IPS-20b (cell line): ENCODE measurements around the gene SERPINE3.

Experiments
- H3K27ac ChIP-seq: one replicate; pipeline ENCODE4 v1.5.1; 2013; ENCODE audit warnings: low read length
- H3K27me3 ChIP-seq: 2 replicates; pipeline ENCODE4 v1.6.1; 2013; ENCODE audit warnings: mild to moderate bottlenecking, low read length, inconsistent platforms; ENCODE audit not compliant: insufficient read depth
- H3K36me3 ChIP-seq: 2 replicates; pipeline ENCODE4 v1.6.1; 2013; ENCODE audit warnings: low read depth, mild to moderate bottlenecking, inconsistent platforms, low read length, moderate library complexity; ENCODE audit not compliant: insufficient read depth
- H3K4me1 ChIP-seq: 2 replicates; pipeline ENCODE4 v1.6.1; 2013; ENCODE audit warnings: mild to moderate bottlenecking, control low read depth, inconsistent platforms, low read length, moderate library complexity; ENCODE audit not compliant: insufficient read depth
- H3K4me3 ChIP-seq: 2 replicates; pipeline ENCODE4 v1.5.1; 2013; ENCODE audit warnings: mild to moderate bottlenecking, low read length, inconsistent platforms
- H3K9ac ChIP-seq: 2 replicates; pipeline ENCODE4 v1.6.1; 2013; ENCODE audit warnings: low read depth, mild to moderate bottlenecking, inconsistent platforms, low read length, moderate library complexity
- H3K9me3 ChIP-seq: 2 replicates; pipeline ENCODE4 v1.6.1; 2013; ENCODE audit warnings: mild to moderate bottlenecking, low read depth, low read length, inconsistent platforms; ENCODE audit not compliant: insufficient read depth

Gene SERPINE3

GRCh38 chr13:51313619-51314018 is 25.9 kb upstream of the SERPINE3 start:
- no peaks in the 10 kb centered on the region for H3K9me3 ChIP-seq
- H3K4me3 ChIP-seq = no peak overlapping the region
- no peaks in the 10 kb centered on the region for H3K36me3 ChIP-seq
- H3K27me3 ChIP-seq = no peaks in the 10 kb centered on the region
- H3K4me1 ChIP-seq = peaks cover 21% of the 10 kb centered on the region
- H3K27ac ChIP-seq = no peak overlapping the region
- no peak overlapping the region for H3K9ac ChIP-seq

DNA sequence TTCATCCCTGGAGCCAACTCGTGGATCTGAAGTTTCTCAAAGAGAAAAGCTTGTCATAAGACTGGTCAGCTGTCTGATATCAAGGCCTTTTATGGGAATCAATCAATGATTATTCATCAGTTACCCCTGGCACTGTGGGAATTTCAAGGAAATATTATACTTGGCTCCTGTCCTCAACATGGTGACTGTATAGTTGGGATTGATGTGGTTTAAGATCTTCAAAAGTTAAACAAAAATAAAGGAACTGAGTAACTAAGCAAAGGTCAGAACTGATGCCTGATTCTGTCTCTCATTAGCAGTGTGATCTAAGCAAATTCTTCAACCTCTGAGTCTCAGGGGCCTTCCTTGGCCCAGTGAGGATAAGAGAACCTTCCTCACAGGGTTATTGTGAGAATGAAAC is 22.2 kb upstream of the SERPINE3 start:
- H3K4me1 ChIP-seq = peaks cover 9% of the 10 kb centered on the region
- no peaks in the 10 kb centered on the region for H3K9me3 ChIP-seq
- no peaks in the 10 kb centered on the region for H3K36me3 ChIP-seq
- H3K27me3 ChIP-seq = no peaks in the 10 kb centered on the region
- H3K4me3 ChIP-seq = no peak overlapping the region
- no peak overlapping the region for H3K27ac ChIP-seq
- H3K9ac ChIP-seq = no peak overlapping the region

DNA sequence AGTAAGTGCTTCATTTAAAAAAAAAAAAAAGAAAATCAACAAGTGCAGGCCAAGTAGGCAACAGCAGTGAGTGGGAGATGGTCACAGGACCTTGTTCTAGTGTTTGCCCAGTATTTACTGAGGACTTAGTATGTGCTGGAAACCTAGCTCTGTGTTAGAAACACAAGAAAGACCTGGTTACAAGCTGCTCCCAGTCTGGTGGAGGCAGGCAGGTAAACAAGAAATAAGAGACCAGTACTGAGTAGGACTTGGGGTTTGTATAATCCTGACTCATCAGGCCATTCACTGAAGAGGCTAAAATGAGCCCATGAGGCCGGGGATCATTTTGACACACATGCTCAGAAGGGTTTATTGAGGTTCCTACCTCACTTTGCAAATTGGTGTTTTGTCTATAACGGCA is 21.5 kb upstream of the SERPINE3 start:
- no peaks in the 10 kb centered on the region for H3K27me3 ChIP-seq
- H3K4me1 ChIP-seq = peaks cover 8% of the 10 kb centered on the region
- H3K9ac ChIP-seq = no peak overlapping the region
- no peak overlapping the region for H3K27ac ChIP-seq
- no peaks in the 10 kb centered on the region for H3K9me3 ChIP-seq
- no peaks in the 10 kb centered on the region for H3K36me3 ChIP-seq
- no peak overlapping the region for H3K4me3 ChIP-seq

DNA sequence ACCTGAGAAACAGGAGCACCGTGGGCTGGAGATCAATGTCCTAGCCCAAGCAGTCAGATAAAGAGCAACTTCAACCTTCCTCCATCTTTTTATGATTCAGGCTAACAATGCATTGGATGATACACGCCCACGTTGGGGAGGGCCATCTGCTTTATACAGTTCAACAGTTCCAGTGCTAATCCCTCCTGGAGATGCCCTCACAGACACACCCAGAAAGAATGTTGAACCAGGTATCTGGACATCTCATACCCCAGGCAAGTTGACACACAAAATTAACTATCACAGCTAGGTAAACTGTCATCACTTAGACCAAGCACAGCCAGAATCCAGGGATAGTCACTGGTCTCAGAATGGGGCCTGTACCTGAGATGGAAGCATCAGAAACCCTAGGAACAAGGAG is 20.6 kb upstream of the SERPINE3 start:
- Histone ChIP-seq H3K27ac (no peak overlapping the region), H3K9ac (no peak overlapping the region), H3K36me3 (no peaks in the 10 kb centered on the region), H3K4me1 (peaks cover 8% of the 10 kb centered on the region), H3K27me3 (no peaks in the 10 kb centered on the region), H3K9me3 (no peaks in the 10 kb centered on the region), H3K4me3 (no peak overlapping the region)

- peaks cover 9% of the 10 kb centered on the region for H3K4me1 ChIP-seq
- H3K9me3 ChIP-seq = no peaks in the 10 kb centered on the region
- H3K27ac ChIP-seq = no peak overlapping the region
- H3K27me3 ChIP-seq = no peaks in the 10 kb centered on the region
- no peak overlapping the region for H3K4me3 ChIP-seq
- H3K9ac ChIP-seq = no peak overlapping the region
- no peaks in the 10 kb centered on the region for H3K36me3 ChIP-seq
Observed at GRCh38 chr13:51321836-51322235, 17.7 kb upstream of the SERPINE3 start.

DNA sequence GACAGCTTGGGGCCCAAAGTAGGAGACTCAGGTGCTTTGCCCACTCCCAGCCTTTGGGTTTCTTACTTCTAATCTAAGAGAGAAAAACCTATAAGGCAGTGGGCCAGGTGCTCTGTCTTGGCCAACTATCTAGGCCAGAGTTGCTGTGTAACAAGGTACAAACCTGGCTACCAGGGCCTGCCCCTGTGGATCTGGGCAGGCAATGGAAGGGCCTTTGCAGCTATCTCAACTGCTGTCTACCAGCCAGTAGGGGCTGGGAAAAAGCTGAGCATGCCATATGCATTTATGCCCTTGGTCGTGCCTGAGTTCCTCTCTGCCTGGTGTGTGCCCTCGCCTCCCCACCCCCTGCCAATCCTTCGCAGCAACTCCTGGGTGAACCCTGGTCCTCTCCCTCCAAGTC is 16.7 kb upstream of the SERPINE3 start:
- Histone ChIP-seq H3K9ac (no peak overlapping the region), H3K36me3 (no peaks in the 10 kb centered on the region), H3K27me3 (no peaks in the 10 kb centered on the region), H3K9me3 (no peaks in the 10 kb centered on the region), H3K27ac (no peak overlapping the region), H3K4me1 (peaks cover 9% of the 10 kb centered on the region), H3K4me3 (no peak overlapping the region)

DNA sequence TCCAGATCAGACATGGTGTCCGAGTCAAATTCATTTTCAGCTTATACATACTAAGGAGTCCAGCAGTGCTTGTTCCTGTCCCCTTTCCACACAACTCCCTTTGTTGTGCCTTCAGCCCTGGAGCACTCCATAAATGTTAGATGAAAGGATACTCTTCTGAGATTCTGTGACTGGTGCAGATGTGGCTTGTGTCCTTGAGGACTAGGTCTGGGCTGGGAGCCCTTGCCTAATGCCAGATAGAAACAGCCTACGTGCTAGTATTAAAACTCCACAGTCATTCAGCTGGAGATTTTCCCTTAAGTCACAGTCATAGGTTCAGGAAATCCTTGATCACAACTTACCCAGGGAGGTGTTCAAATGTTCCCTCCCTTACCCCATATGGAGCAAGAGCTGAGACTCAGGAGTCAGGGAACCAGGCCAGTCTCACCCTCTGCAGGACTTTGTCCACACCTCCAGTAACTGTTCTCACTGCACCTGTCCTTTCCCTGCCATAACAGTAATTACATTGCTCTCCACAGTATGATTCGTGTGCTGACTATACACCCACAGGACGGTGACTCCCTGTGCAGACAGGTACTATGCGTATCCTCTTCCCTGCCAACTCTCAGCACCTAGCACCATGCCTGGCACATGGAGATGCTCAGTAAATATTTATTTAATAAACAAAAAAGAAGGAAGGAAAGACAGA is 15.5 kb upstream of the SERPINE3 start:
- Histone ChIP-seq H3K9me3 (no peaks in the 10 kb centered on the region), H3K9ac (no peak overlapping the region), H3K4me1 (peaks cover 12% of the 10 kb centered on the region), H3K27ac (no peak overlapping the region), H3K36me3 (no peaks in the 10 kb centered on the region), H3K4me3 (no peak overlapping the region), H3K27me3 (no peaks in the 10 kb centered on the region)

- H3K4me3 ChIP-seq = no peak overlapping the region
- H3K9ac ChIP-seq = no peak overlapping the region
- no peaks in the 10 kb centered on the region for H3K36me3 ChIP-seq
- no peaks in the 10 kb centered on the region for H3K27me3 ChIP-seq
- no peak overlapping the region for H3K27ac ChIP-seq
- H3K4me1 ChIP-seq = peaks cover 12% of the 10 kb centered on the region
- no peaks in the 10 kb centered on the region for H3K9me3 ChIP-seq
Observed at GRCh38 chr13:51324714-51325420, 14.6 kb upstream of the SERPINE3 start.

GRCh38 chr13:51325837-51326236 is 13.7 kb upstream of the SERPINE3 start:
- peak overlapping the region; percentile 8 for H3K27ac ChIP-seq
- H3K4me1 ChIP-seq = peaks cover 12% of the 10 kb centered on the region
- no peak overlapping the region for H3K4me3 ChIP-seq
- no peak overlapping the region for H3K9ac ChIP-seq
- no peaks in the 10 kb centered on the region for H3K36me3 ChIP-seq
- no peaks in the 10 kb centered on the region for H3K9me3 ChIP-seq
- H3K27me3 ChIP-seq = no peaks in the 10 kb centered on the region

DNA sequence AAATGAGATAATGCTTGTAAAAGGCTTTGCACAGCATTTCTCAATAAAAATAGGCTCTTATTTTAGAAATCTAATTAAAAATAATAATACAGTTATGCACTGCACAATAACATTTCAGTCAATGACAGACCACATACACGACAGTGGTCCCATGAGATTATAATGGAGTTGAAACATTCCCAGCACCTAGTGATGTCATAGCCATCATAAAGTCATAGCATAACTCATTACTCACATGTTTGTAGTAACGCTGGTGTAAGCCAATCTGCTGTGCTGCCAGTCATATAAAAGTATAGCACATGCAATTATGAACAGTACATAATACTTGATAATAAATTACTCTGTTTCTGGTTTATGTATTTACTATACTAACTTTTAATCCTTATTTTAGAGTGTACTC is 12.7 kb upstream of the SERPINE3 start:
- no peaks in the 10 kb centered on the region for H3K36me3 ChIP-seq
- H3K9me3 ChIP-seq = no peaks in the 10 kb centered on the region
- peaks cover 12% of the 10 kb centered on the region for H3K4me1 ChIP-seq
- no peak overlapping the region for H3K9ac ChIP-seq
- H3K27me3 ChIP-seq = no peaks in the 10 kb centered on the region
- H3K27ac ChIP-seq = no peak overlapping the region
- no peak overlapping the region for H3K4me3 ChIP-seq

GRCh38 chr13:51327961-51328360 is 11.5 kb upstream of the SERPINE3 start:
- no peak overlapping the region for H3K27ac ChIP-seq
- no peak overlapping the region for H3K9ac ChIP-seq
- H3K27me3 ChIP-seq = no peaks in the 10 kb centered on the region
- no peaks in the 10 kb centered on the region for H3K9me3 ChIP-seq
- H3K4me3 ChIP-seq = no peak overlapping the region
- peaks cover 12% of the 10 kb centered on the region for H3K4me1 ChIP-seq
- H3K36me3 ChIP-seq = no peaks in the 10 kb centered on the region

DNA sequence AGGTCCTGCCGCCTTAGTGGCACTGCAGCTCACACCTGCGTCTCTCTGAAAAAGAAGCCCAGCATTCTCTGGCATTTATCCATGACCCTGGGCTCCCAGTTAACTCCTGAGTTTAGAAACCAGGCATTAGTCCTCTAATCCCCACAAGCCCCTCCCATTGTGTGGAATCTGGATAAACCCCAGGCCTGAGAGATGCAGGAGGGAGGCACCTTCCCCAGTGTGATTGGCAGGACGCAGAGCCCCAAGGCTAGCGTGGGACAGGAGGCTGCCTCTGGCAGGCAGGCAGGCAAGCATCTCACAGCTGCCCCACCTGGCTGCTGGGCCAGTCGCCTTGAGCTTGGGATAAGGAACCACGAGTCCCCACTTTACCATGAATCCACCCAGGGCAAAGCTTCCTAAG is 11.0 kb upstream of the SERPINE3 start:
- H3K9me3 ChIP-seq = no peaks in the 10 kb centered on the region
- H3K4me1 ChIP-seq = peaks cover 12% of the 10 kb centered on the region
- H3K27ac ChIP-seq = no peak overlapping the region
- H3K4me3 ChIP-seq = no peak overlapping the region
- no peak overlapping the region for H3K9ac ChIP-seq
- H3K27me3 ChIP-seq = no peaks in the 10 kb centered on the region
- H3K36me3 ChIP-seq = no peaks in the 10 kb centered on the region
